ENCODE data around the gene CFAP90.

CFAP90 gene

DNA sequence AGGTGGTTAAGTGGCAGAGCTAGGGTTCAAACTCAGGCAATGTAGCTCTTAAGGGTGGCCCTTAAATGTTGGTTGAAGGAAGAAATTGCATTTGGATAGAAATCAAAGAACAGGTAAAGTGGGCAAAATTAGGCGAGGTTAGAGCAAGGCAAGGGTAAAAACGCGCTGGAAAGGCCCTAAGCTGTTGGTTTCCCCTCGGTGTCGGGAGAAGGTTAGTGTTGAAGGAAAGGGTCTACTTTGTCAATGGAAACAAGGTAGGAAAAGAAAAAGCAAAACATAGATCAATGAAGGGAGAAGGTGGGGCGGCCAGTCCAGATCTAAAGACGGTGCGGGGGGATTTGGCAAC, 17.5 kb upstream of the CFAP90 start:
- DNase-seq (ENCODE audit: low spot score) = peak; percentile 19
- no peak for FAIRE-seq

DNA sequence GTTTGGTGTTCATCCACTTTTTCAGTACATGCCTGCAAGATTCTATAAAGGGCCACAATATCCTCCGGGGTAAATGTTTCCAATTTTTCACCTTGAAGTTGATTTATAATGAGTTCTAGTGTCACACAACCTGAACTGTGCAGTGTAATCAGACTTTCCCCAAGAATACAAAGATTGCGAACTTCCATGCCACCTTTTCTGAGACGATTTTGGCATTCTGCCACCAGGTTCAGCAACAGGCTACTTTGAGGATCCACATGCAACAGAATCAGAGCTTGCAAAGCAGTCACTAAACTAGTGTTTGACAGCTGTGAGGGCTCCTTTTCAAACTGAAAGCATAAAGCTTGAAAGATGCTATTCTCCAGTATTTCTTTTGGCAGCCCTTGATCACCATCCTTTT, 16.3 kb upstream of the CFAP90 start:
- DNase-seq (ENCODE audit: low spot score) = no peak
- FAIRE-seq = no peak

DNA sequence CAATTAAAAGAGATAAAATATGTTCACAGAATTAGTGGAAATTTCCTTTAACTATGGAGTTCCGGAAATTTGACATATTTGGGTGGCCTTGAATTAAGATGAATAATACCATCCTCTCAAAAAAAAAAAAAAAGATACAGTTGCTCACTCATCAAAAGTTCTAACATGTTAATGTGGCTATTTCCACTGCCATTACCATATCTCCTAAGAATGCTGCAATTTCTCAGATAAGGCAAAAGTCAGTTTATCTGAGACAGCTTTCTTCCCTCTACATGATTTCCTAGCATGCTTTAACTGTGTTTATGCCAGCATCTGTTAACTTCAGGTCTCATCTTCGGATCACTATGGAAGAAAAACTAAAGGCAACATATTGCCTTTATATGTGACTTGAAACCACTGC, 15.3 kb upstream of the CFAP90 start:
- DNase-seq (ENCODE audit: low spot score) (no peak), FAIRE-seq (no peak)

- no peak for FAIRE-seq
- no peak for DNase-seq (ENCODE audit: low spot score)
Observed at GRCh38 chr5:7857926-7858632, 7.1 kb upstream of the CFAP90 start.

- FAIRE-seq (no peak), DNase-seq (ENCODE audit: low spot score) (no peak)
Observed at GRCh38 chr5:7857361-7857760, 6.4 kb upstream of the CFAP90 start.

- no peak for FAIRE-seq
Observed at GRCh38 chr5:7856855-7857254, 5.9 kb upstream of the CFAP90 start.

DNA sequence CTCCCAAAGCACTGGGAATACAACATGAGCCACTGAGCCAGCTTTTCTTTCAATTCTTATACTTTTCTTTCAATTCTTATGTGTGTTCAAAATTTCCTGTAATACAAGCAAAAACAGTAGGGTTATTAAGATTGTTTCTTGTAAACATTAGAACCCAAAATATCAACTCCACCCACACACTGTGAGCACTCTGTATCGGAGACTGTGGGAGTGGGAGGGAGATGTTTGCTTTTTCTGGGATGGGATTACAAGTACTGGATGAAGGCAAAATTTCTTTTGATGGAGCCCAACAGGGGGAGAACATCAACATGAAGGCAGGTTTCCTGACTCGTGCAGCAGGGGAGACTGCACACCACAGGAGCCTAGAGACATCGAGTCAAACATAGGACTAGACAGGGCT, 4.7 kb upstream of the CFAP90 start:
- FAIRE-seq (no peak), DNase-seq (ENCODE audit: low spot score) (no peak)

More at GRCh38 chr5:7856855-7857254, 5.9 kb upstream of the CFAP90 start:
- DNase-seq (ENCODE audit: low spot score) = peak; percentile 57

GRCh38 chr5:7852988-7853387, 2.1 kb upstream of the CFAP90 start:
- no peak for DNase-seq (ENCODE audit: low spot score)
- no peak for FAIRE-seq

- no peak for FAIRE-seq
Observed at GRCh38 chr5:7852542-7852941, 1.6 kb upstream of the CFAP90 start.

GRCh38 chr5:7851617-7852289, 820 bp upstream of the CFAP90 start:
- no peak for DNase-seq (ENCODE audit: low spot score)
- FAIRE-seq = no peak

More at GRCh38 chr5:7852542-7852941, 1.6 kb upstream of the CFAP90 start:
- DNase-seq (ENCODE audit: low spot score) = no peak

DNA sequence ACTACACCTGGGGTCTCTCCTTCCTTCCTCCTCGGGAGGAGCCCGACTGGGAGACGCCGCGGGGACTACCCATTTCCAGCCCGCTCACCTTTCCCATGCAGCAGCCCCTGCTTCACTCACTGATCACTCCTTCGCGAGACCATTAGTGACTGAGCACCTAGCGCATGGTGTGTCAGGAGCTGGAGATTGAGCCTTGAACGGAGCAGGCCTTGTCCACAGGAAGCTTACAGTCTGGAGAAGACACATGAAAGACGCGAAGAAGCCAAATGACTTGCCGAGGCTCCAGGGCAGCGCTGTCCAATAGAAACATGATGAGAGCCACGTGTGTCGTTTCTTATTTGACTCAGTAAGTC, 283 bp upstream of the CFAP90 start:
- no peak for FAIRE-seq

GRCh38 chr5:7849681-7850394, 1.1 kb downstream of the CFAP90 start:
- FAIRE-seq = no peak

More for the DNA sequence above, 283 bp upstream of the CFAP90 start:
- DNase-seq (ENCODE audit: low spot score) = no peak

DNA sequence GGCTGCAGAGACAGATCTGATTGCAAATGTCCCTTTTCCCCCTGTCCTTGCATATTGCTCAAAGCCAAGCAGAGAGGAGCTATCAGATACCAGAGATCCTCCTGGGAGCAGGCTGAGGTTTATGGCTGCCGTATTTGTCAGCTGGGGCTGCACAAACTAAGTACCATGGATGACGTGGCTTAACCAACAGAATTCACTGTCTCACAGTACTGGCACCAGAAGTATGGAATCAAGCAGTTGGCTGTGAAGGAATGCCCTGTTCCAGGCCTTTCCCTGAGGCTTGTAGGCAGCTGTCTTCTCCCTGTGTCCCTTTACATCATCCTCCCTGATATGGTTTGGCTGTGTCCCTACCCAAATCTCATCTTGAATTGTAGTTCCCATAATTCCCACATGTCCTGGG, 2.6 kb downstream of the CFAP90 start:
- DNase-seq (ENCODE audit: low spot score) (no peak), FAIRE-seq (no peak)

More at GRCh38 chr5:7849681-7850394, 1.1 kb downstream of the CFAP90 start:
- no peak for DNase-seq (ENCODE audit: low spot score)

- FAIRE-seq (no peak), DNase-seq (ENCODE audit: low spot score) (no peak)
Observed at GRCh38 chr5:7846327-7846726, 4.6 kb downstream of the CFAP90 start.

GRCh38 chr5:7845557-7845956, 5.4 kb downstream of the CFAP90 start:
- no peak for FAIRE-seq

DNA sequence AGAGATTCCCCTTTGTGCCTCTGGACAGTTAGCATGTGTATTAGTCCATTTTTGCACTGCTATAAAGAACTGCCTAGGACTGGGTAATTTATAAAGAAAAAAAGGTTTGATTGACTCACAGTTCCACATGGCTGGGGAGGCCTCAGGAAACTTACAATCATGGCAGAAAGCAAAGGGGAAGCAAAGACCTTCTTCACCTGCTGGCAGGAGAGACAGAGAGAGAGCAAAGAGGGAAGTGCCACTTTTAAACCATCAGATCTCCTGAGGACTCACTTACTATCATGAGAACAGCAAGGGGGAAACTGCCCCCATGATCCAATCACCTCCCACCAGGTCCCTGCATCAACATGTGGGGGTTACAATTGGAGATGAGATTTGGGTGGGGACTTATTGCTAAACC, 6.0 kb downstream of the CFAP90 start:
- DNase-seq (ENCODE audit: low spot score) = no peak
- no peak for FAIRE-seq

More at GRCh38 chr5:7845557-7845956, 5.4 kb downstream of the CFAP90 start:
- no peak for DNase-seq (ENCODE audit: low spot score)

- FAIRE-seq (no peak), DNase-seq (ENCODE audit: low spot score) (no peak)
Observed at GRCh38 chr5:7842531-7842930, 8.4 kb downstream of the CFAP90 start.

GRCh38 chr5:7837403-7837802, 13.5 kb downstream of the CFAP90 start:
- no peak for FAIRE-seq
- no peak for DNase-seq (ENCODE audit: low spot score)

- FAIRE-seq (no peak), DNase-seq (ENCODE audit: low spot score) (no peak)
Observed at GRCh38 chr5:7834982-7835381, 16.0 kb downstream of the CFAP90 start.

DNA sequence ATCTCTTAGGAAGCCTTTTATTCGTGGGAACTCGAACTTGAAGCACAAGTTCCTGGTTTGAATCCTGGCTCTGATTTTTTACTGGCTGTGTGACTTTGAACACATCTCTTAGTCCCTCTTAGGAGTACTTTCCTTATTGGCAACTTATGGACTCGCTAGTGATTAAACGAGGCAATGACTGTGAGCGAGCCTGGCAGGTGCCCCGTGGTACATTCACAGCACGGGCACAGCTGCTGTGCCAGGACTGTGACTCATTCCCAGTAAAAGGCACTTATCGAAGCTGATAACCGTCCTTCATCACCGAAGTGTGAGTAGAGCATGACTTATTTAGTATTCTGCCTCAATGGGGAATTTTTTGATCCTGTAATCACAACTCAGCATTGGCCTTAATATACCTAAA, 22.7 kb downstream of the CFAP90 start:
- DNase-seq (ENCODE audit: low spot score) (no peak), FAIRE-seq (no peak)

- DNase-seq (ENCODE audit: low spot score) = no peak
- no peak for FAIRE-seq
Observed at GRCh38 chr5:7827610-7828009, 23.3 kb downstream of the CFAP90 start.

- FAIRE-seq = no peak
- DNase-seq (ENCODE audit: low spot score) = no peak
Observed at GRCh38 chr5:7825630-7826029, 25.3 kb downstream of the CFAP90 start.

- FAIRE-seq (peak; percentile 94), DNase-seq (ENCODE audit: low spot score) (no peak)
Observed at GRCh38 chr5:7824995-7825394, 25.9 kb downstream of the CFAP90 start.

All from urothelium cell line (cell line).